BJ (cell line): ENCODE data around the gene RASAL1. TPM values are rescaled to one million over a fixed set of nuclear protein-coding genes. Genes with fewer than 3 reads are reported as not detected.

Experiments
- CTCF ChIA-PET: fragments of 350-600 bp; formaldehyde crosslinking; extraction: SDS; loops from one replicate; lab custom pipeline; 2021; ENCODE audit warnings: antibody characterized with exemption, inconsistent platforms; lab: Yijun Ruan, JAX
- POLR2A ChIA-PET: fragments of 300-600 bp; sonication (Branson Sonifier 250); formaldehyde crosslinking; extraction: SDS; loops from one replicate; lab custom pipeline; 2021; ENCODE audit warnings: antibody characterized with exemption; lab: Charles Lee
- DNase-seq: peaks from one replicate; pipeline ENCODE4 v3.0.0-alpha.2; 2011; ENCODE audit warnings: low read depth
- H3K27me3 ChIP-seq: 2 replicates; pipeline ENCODE4 v1.6.0; 2011; ENCODE audit warnings: low read length; ENCODE audit not compliant: control insufficient read depth, insufficient read depth
- H3K36me3 ChIP-seq: 2 replicates; pipeline ENCODE4 v1.5.1; 2011; ENCODE audit warnings: low read length; ENCODE audit not compliant: control insufficient read depth, insufficient read depth
- H3K4me3 ChIP-seq: 2 replicates; pipeline ENCODE4 v1.5.1; 2011; ENCODE audit warnings: low read depth, mild to moderate bottlenecking, control low read depth, low read length
- CTCF ChIP-seq: IDR thresholded peaks from 2 replicates; pipeline ENCODE4 v1.5.1; 2011; ENCODE audit warnings: low read depth, mild to moderate bottlenecking, control low read depth, inconsistent platforms, low read length, moderate library complexity; ENCODE audit not compliant: insufficient read depth
- polyA plus RNA-seq: library from polyadenylated mRNA; depleted of rRNA; stranded (reverse); fragments of >200 nt; gene quantifications from 2 replicates; pipeline ENCODE4 v1.2.3, GENCODE V29; 2011

The RASAL1 gene
- polyA plus RNA-seq, 1 experiment, result not detected

- no peak for TF ChIP-seq CTCF
- Histone ChIP-seq H3K27me3 (no peaks in the 10 kb centered on the region), H3K36me3 (no peaks in the 10 kb centered on the region), H3K4me3 (no peak overlapping the region)
- DNase-seq, result no peak
- POLR2A ChIA-PET, result no interaction called here
- CTCF ChIA-PET, result interaction anchor here (0.8 kb wide), 1 partner anchor 18 kb away, joined by 3 read pairs; no protein-coding TSS in a partner anchor
Measured at GRCh38 chr12:113072136-113072535, 63.4 kb downstream of the RASAL1 start.

- Histone ChIP-seq H3K4me3 (no peak overlapping the region), H3K36me3 (no peaks in the 10 kb centered on the region), H3K27me3 (no peaks in the 10 kb centered on the region)
- ChIA-PET POLR2A (no interaction called here), CTCF (interaction anchor here (0.8 kb wide), 1 partner anchor 17 kb away, joined by 3 read pairs; no protein-coding TSS in a partner anchor)
- DNase-seq, result no peak
- TF ChIP-seq CTCF, result no peak
Measured at GRCh38 chr12:113071135-113072112, 64.1 kb downstream of the RASAL1 start.

- ChIA-PET POLR2A (no interaction called here), CTCF (interaction anchor here (1.6 kb wide), 1 partner anchor 22 kb away, joined by 9 read pairs; no protein-coding TSS in a partner anchor)
- DNase-seq, result no peak
- no peak for TF ChIP-seq CTCF
- no peak overlapping the region for H3K4me3 ChIP-seq
- no peaks in the 10 kb centered on the region for H3K36me3 ChIP-seq
- H3K27me3 ChIP-seq, result no peaks in the 10 kb centered on the region
Measured at GRCh38 chr12:113070117-113070906, 65.2 kb downstream of the RASAL1 start.

- no peaks in the 10 kb centered on the region for H3K36me3 ChIP-seq
- TF ChIP-seq CTCF, result no peak
- ChIA-PET CTCF (interaction anchor here (1.6 kb wide), 1 partner anchor 21 kb away, joined by 9 read pairs; no protein-coding TSS in a partner anchor), POLR2A (no interaction called here)
- H3K4me3 ChIP-seq, result no peak overlapping the region
- H3K27me3 ChIP-seq, result no peaks in the 10 kb centered on the region
- DNase-seq, result no peak
Measured at GRCh38 chr12:113069751-113070116, 65.8 kb downstream of the RASAL1 start.

GRCh38 chr12:113069149-113069548 is 66.4 kb downstream of the RASAL1 start:
- no peak for DNase-seq
- TF ChIP-seq CTCF, result no peak
- CTCF ChIA-PET, result interaction anchor here (1.6 kb wide), 1 partner anchor 21 kb away, joined by 9 read pairs; no protein-coding TSS in a partner anchor
- no peaks in the 10 kb centered on the region for H3K36me3 ChIP-seq
- H3K4me3 ChIP-seq, result no peak overlapping the region
- no peaks in the 10 kb centered on the region for H3K27me3 ChIP-seq
- POLR2A ChIA-PET, result no interaction called here
